Psoas muscle (tissue), 8 donors: Measurements from ENCODE around the gene LRBA. TPM values are rescaled to one million over a fixed set of nuclear protein-coding genes. Genes with fewer than 3 reads are reported as not detected.
"Not testable (repeated sequence)": the region's sequence is repeated elsewhere in the genome, so short reads cannot be mapped to it uniquely, and the experiment has no call there.

Experiments
- ATAC-seq, 4 donors: fragments of 200-7000 bp; cut with Tn5 transposase; one replicate each; pipeline ENCODE4 v1.9.1; 2020; ENCODE audit warnings: moderate library complexity in 3 of 4, mild to moderate bottlenecking in 2 of 4
- DNase-seq, 2 donors: peaks; one replicate each; pipeline ENCODE4 v3.0.0-alpha.2; 2020
- H3K27ac ChIP-seq: fragments of 200-600 bp; one replicate; pipeline ENCODE4 v1.8.0; 2022
- H3K27me3 ChIP-seq, 3 donors: fragments of 200-600 bp in 1 of 3; one replicate each; pipeline versions ENCODE4 v1.6.1 to v1.8.0; 2013 to 2022; ENCODE audit warnings: low read length in 2 of 3, mild to moderate bottlenecking in 2 of 3, moderate library complexity in 1 of 3; ENCODE audit not compliant: insufficient read depth in 3 of 3
- H3K36me3 ChIP-seq, 2 donors: fragments of 200-600 bp in 1 of 2; one replicate each; pipeline versions ENCODE4 v1.6.1 to v1.8.0; 2013 to 2022; ENCODE audit warnings: low read depth in 1 of 2, mild to moderate bottlenecking in 1 of 2, moderate library complexity in 1 of 2; ENCODE audit not compliant: insufficient read depth in 1 of 2
- H3K4me1 ChIP-seq: fragments of 200-600 bp; one replicate; pipeline ENCODE4 v1.8.0; 2022
- H3K4me3 ChIP-seq: fragments of 200-600 bp; one replicate; pipeline ENCODE4 v1.8.0; 2022; ENCODE audit warnings: mild to moderate bottlenecking
- H3K9me3 ChIP-seq: fragments of 200-600 bp; one replicate; pipeline ENCODE4 v1.8.0; 2022
- WGBS, 3 donors: extraction: QIAGEN DNeasy Blood & Tissue Kit; methylation state at CpG; one replicate each; pipeline versions ENCODE4 v1.1.6 to v1.1.7; 2013; 5-methylcytosine and 5-hydroxymethylcytosine counted together
- intact Hi-C, 2 donors: fragments of 100-400 bp; cut with DNase I; formaldehyde crosslinking; loops; one replicate each; pipeline versions ENCODE4 v1.11.0 to v1.14.2; 2022
- polyA plus RNA-seq, 3 donors: library from polyadenylated mRNA; stranded (reverse); fragments of 200-250 nt; gene quantifications; one replicate each; pipeline ENCODE4 v1.2.3, GENCODE V29; 2013
- total RNA-seq, 4 donors: library from RNA; stranded (reverse); fragmentation: NEBNext Ultra II Directional in 2 of 4; extraction: Animal tissue kit (Norgen Biotek cat#: 25700) in 2 of 4; gene quantifications; one replicate each; pipeline versions ENCODE4 v1.2.1 to v1.2.4, GENCODE V29; 2021 to 2023
- TF ChIP-seq, protein P1 (sequence below): fragments of 200-600 bp; IDR thresholded peaks from one replicate; pipeline ENCODE4 v1.8.0; 2022; ENCODE audit warnings: antibody characterized with exemption
- donor health status: healthy with polysubstance abuse.
- donor health status: DM: no; HTN: no; CAD: no; lungs with moderate emphysema.
- donor health status: Bipolar disorder and iron deficiency.
- donor health status: healthy.
- donor health status: DM: yes; HTN: yes; CAD: no.
- donor health status: DM: no; HTN: no; CAD: no.
- donor health status: DM: no; HTN: no; CAD: no.
- donor health status: DM: yes; HTN: yes; CAD: no.

LRBA gene
- total and polyA plus RNA-seq, 7 donors = 2.9 to 10.6 (median 6.4) TPM

- Histone ChIP-seq H3K27me3 (no peaks in the 10 kb centered on the region), H3K9me3 (no peaks in the 10 kb centered on the region), H3K27ac (no peak overlapping the region), H3K4me1 (peaks cover 9% of the 10 kb centered on the region), H3K4me3 (no peak overlapping the region), H3K36me3 (no peaks in the 10 kb centered on the region)
- intact Hi-C loops = no loop called here
- 83 to 92% (median 84%) methylated on average over 6 of the region's 6 CpGs for WGBS, 3 donors
- TF ChIP-seq, protein P1, sequence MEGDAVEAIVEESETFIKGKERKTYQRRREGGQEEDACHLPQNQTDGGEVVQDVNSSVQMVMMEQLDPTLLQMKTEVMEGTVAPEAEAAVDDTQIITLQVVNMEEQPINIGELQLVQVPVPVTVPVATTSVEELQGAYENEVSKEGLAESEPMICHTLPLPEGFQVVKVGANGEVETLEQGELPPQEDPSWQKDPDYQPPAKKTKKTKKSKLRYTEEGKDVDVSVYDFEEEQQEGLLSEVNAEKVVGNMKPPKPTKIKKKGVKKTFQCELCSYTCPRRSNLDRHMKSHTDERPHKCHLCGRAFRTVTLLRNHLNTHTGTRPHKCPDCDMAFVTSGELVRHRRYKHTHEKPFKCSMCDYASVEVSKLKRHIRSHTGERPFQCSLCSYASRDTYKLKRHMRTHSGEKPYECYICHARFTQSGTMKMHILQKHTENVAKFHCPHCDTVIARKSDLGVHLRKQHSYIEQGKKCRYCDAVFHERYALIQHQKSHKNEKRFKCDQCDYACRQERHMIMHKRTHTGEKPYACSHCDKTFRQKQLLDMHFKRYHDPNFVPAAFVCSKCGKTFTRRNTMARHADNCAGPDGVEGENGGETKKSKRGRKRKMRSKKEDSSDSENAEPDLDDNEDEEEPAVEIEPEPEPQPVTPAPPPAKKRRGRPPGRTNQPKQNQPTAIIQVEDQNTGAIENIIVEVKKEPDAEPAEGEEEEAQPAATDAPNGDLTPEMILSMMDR = no peak
- ATAC-seq (no peak), DNase-seq (no peak)
Observed at GRCh38 chr4:150973626-150974251, 41.3 kb downstream of the LRBA start.

GRCh38 chr4:150972592-150972991 is 42.5 kb downstream of the LRBA start:
- Histone ChIP-seq H3K4me1 (peaks cover 9% of the 10 kb centered on the region), H3K27me3 (no peaks in the 10 kb centered on the region), H3K4me3 (no peak overlapping the region), H3K27ac (no peak overlapping the region), H3K36me3 (no peaks in the 10 kb centered on the region), H3K9me3 (no peaks in the 10 kb centered on the region)
- TF ChIP-seq, protein P1 = no peak
- intact Hi-C loops = no loop called here
- 43 to 64% (median 45%) methylated on average over 1 of the region's 1 CpG for WGBS, 3 donors
- ATAC-seq (no peak), DNase-seq (no peak)

- Histone ChIP-seq H3K36me3 (no peaks in the 10 kb centered on the region), H3K27ac (no peak overlapping the region), H3K27me3 (no peaks in the 10 kb centered on the region), H3K9me3 (no peaks in the 10 kb centered on the region), H3K4me1 (peaks cover 9% of the 10 kb centered on the region), H3K4me3 (no peak overlapping the region)
- no peak for DNase-seq
- no peak for ATAC-seq
- intact Hi-C loops = no loop called here
- TF ChIP-seq, protein P1 = no peak
Observed at GRCh38 chr4:150971901-150972300, 43.2 kb downstream of the LRBA start.

DNA sequence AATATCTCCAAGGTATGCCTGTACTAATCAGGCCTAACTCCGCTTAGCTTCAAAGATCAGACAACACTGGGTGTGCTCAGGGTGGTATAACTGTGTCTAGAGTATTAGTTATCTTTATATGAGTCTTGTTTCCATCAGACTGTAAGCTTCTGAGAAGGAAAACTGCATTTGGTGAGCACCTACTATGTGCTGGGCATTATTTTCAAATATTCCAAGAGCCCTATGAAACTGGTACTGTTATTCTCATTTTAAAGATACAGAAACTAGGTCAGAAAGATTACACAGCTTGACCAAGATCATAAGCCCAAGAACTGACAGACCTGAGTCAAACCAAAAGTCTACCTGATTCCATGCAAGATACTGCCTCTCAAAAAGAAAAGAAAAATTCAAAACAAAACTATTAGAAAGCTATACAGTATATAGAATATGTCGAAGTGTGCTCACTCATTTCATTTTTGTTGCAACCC is 44.4 kb downstream of the LRBA start:
- H3K36me3 ChIP-seq = no peaks in the 10 kb centered on the region
- H3K27me3 ChIP-seq = no peaks in the 10 kb centered on the region
- no peaks in the 10 kb centered on the region for H3K9me3 ChIP-seq
- TF ChIP-seq, protein P1 = no peak
- H3K4me1 ChIP-seq = peaks cover 9% of the 10 kb centered on the region
- intact Hi-C loops = no loop called here
- H3K4me3 ChIP-seq = no peak overlapping the region
- DNase-seq (no peak), ATAC-seq (no peak)
- H3K27ac ChIP-seq = no peak overlapping the region
- 92 to 99% (median 95%) methylated on average over 2 of the region's 2 CpGs for WGBS, 3 donors

DNA sequence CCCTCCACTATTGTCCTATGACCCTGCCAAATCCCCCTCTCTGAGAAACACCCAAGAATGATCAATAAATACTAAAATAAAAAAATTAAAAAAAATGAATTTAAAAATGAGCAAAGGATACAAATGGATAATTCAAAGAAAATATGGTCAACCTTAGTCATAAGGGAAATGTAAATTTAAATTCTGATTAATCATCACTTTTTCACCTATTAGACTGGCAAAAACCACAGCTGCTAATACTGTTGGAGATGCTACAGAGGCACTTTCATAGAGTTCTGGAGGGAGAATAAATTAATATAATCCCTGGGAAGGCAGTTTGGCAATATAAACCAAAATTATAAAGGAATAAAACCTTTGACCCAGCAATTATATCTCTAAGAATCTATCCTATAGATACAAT is 50.3 kb downstream of the LRBA start:
- H3K27ac ChIP-seq = no peak overlapping the region
- H3K4me3 ChIP-seq = no peak overlapping the region
- DNase-seq = no peak
- H3K4me1 ChIP-seq = no peaks in the 10 kb centered on the region
- no peaks in the 10 kb centered on the region for H3K9me3 ChIP-seq
- no peaks in the 10 kb centered on the region for H3K27me3 ChIP-seq
- no peak for ATAC-seq
- intact Hi-C loops = no loop called here
- TF ChIP-seq, protein P1 = no peak
- no peaks in the 10 kb centered on the region for H3K36me3 ChIP-seq

DNA sequence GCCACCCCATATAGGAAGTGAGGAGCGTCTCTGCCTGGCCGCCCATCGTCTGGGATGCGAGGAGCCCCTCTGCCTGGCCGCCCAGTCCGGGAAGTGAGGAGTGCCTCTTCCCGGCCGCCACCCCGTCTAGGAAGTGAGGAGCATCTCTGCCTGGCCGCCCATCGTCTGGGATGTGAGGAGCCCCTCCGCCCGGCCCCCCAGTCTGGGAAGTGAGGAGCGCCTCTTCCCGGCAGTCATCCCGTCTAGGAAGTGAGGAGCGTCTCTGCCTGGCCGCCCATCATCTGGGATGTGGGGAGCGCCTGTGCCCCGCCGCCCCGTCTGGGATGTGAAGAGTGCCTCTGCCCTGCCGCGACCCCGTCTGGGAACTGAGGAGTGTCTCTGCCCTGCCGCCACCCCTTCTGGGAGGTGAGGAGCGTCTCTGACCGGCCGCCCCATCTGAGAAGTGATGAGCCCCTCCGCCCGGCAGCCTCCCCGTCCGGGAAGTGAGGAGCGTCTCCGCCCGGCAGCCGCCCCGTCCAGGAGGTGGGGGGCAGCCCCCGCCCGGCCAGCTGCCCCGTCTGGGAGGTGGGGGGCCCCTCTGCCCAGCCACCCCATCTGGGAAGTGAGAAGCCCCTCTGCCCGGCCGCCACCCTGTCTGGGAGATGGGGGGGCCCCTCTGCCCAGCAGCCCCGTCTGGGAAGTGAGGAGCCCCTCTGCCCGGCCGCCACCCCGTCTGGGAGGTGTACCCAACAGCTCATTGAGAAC is 51.3 kb downstream of the LRBA start:
- H3K27me3 ChIP-seq, intact Hi-C loops, H3K36me3 ChIP-seq, DNase-seq, ATAC-seq, H3K27ac ChIP-seq, H3K9me3 ChIP-seq, H3K4me1 ChIP-seq, H3K4me3 ChIP-seq: not testable (repeated sequence)
- 95 to 97% (median 95%) methylated on average over 34 to 47 of the region's 47 CpGs for WGBS, 3 donors
